Skeletal muscle satellite cell (primary cell): ENCODE results near the gene GMDS.
A peak's percentile ranks its signal among the peaks of the same experiment; 100 is the strongest.

Experiments
- H3K27me3 ChIP-seq: 2 replicates; pipeline ENCODE4 v1.7.0; 2013; ENCODE audit warnings: low read length; ENCODE audit not compliant: control insufficient read depth, insufficient read depth
- H3K36me3 ChIP-seq: 2 replicates; pipeline ENCODE4 v1.7.0; 2013; ENCODE audit warnings: mild to moderate bottlenecking, control low read depth, low read length; ENCODE audit not compliant: insufficient read depth
- H3K4me1 ChIP-seq: 2 replicates; pipeline ENCODE4 v1.7.0; 2013; ENCODE audit warnings: low read length; ENCODE audit not compliant: control insufficient read depth, insufficient read depth
- H3K4me2 ChIP-seq: 2 replicates; pipeline ENCODE4 v1.7.0; 2013; ENCODE audit warnings: mild to moderate bottlenecking, low read length
- H3K4me3 ChIP-seq: 2 replicates; pipeline ENCODE4 v1.7.0; 2013; ENCODE audit warnings: low read length
- H3K9ac ChIP-seq: 2 replicates; pipeline ENCODE4 v1.7.0; 2013; ENCODE audit warnings: mild to moderate bottlenecking, low read depth, low read length, moderate library complexity
- H3K9me3 ChIP-seq: replicated peaks from 2 replicates; pipeline ENCODE4 v1.7.0; 2013; ENCODE audit warnings: mild to moderate bottlenecking, control low read depth, low read length

The GMDS gene

GRCh38 chr6:1841136-1841535 lies 404.3 kb downstream of the GMDS start:
- Histone ChIP-seq H3K9me3 (no peaks in the 10 kb centered on the region), H3K4me1 (no peaks in the 10 kb centered on the region), H3K4me3 (no peak overlapping the region), H3K36me3 (no peaks in the 10 kb centered on the region), H3K27me3 (no peaks in the 10 kb centered on the region), H3K9ac (no peak overlapping the region), H3K4me2 (no peak overlapping the region)

- H3K4me3 ChIP-seq = no peak overlapping the region
- no peaks in the 10 kb centered on the region for H3K9me3 ChIP-seq
- H3K9ac ChIP-seq = no peak overlapping the region
- H3K4me2 ChIP-seq = no peak overlapping the region
- H3K4me1 ChIP-seq = no peaks in the 10 kb centered on the region
- no peaks in the 10 kb centered on the region for H3K36me3 ChIP-seq
- H3K27me3 ChIP-seq = no peaks in the 10 kb centered on the region
Observed at GRCh38 chr6:1840491-1841121, 404.8 kb downstream of the GMDS start.

GRCh38 chr6:1839361-1839760 lies 406.0 kb downstream of the GMDS start:
- Histone ChIP-seq H3K4me2 (no peak overlapping the region), H3K4me1 (no peaks in the 10 kb centered on the region), H3K4me3 (no peak overlapping the region)

GRCh38 chr6:1838604-1839213 lies 406.7 kb downstream of the GMDS start:
- no peaks in the 10 kb centered on the region for H3K9me3 ChIP-seq

More at GRCh38 chr6:1839361-1839760, 406.0 kb downstream of the GMDS start:
- Histone ChIP-seq H3K9me3 (no peaks in the 10 kb centered on the region), H3K27me3 (no peaks in the 10 kb centered on the region), H3K36me3 (no peaks in the 10 kb centered on the region), H3K9ac (no peak overlapping the region)

GRCh38 chr6:1837826-1838225 lies 407.6 kb downstream of the GMDS start:
- no peak overlapping the region for H3K4me3 ChIP-seq
- H3K4me2 ChIP-seq = no peak overlapping the region
- H3K9ac ChIP-seq = no peak overlapping the region
- H3K27me3 ChIP-seq = no peaks in the 10 kb centered on the region
- H3K4me1 ChIP-seq = no peaks in the 10 kb centered on the region
- H3K9me3 ChIP-seq = no peaks in the 10 kb centered on the region
- H3K36me3 ChIP-seq = no peaks in the 10 kb centered on the region

More at GRCh38 chr6:1838604-1839213, 406.7 kb downstream of the GMDS start:
- Histone ChIP-seq H3K4me1 (no peaks in the 10 kb centered on the region), H3K4me3 (no peak overlapping the region), H3K27me3 (no peaks in the 10 kb centered on the region), H3K9ac (no peak overlapping the region), H3K4me2 (no peak overlapping the region), H3K36me3 (no peaks in the 10 kb centered on the region)

GRCh38 chr6:1836690-1837089 lies 408.7 kb downstream of the GMDS start:
- Histone ChIP-seq H3K9ac (no peak overlapping the region), H3K9me3 (no peaks in the 10 kb centered on the region), H3K4me2 (no peak overlapping the region), H3K4me3 (no peak overlapping the region), H3K27me3 (no peaks in the 10 kb centered on the region), H3K36me3 (no peaks in the 10 kb centered on the region), H3K4me1 (no peaks in the 10 kb centered on the region)

GRCh38 chr6:1834646-1835516 lies 410.5 kb downstream of the GMDS start:
- H3K9ac ChIP-seq = no peak overlapping the region
- H3K36me3 ChIP-seq = no peaks in the 10 kb centered on the region
- no peaks in the 10 kb centered on the region for H3K27me3 ChIP-seq
- H3K4me1 ChIP-seq = no peaks in the 10 kb centered on the region
- H3K4me3 ChIP-seq = no peak overlapping the region
- no peaks in the 10 kb centered on the region for H3K9me3 ChIP-seq
- no peak overlapping the region for H3K4me2 ChIP-seq

- no peak overlapping the region for H3K9ac ChIP-seq
- H3K4me2 ChIP-seq = no peak overlapping the region
- H3K4me1 ChIP-seq = no peaks in the 10 kb centered on the region
- H3K9me3 ChIP-seq = no peaks in the 10 kb centered on the region
- no peaks in the 10 kb centered on the region for H3K36me3 ChIP-seq
- no peaks in the 10 kb centered on the region for H3K27me3 ChIP-seq
- H3K4me3 ChIP-seq = no peak overlapping the region
Observed at GRCh38 chr6:1834207-1834606, 411.2 kb downstream of the GMDS start.

GRCh38 chr6:1832844-1833787 lies 412.3 kb downstream of the GMDS start:
- Histone ChIP-seq H3K27me3 (no peaks in the 10 kb centered on the region), H3K9ac (no peak overlapping the region), H3K9me3 (no peaks in the 10 kb centered on the region), H3K36me3 (no peaks in the 10 kb centered on the region), H3K4me3 (no peak overlapping the region), H3K4me1 (no peaks in the 10 kb centered on the region), H3K4me2 (peak overlapping the region; percentile 53)

GRCh38 chr6:1832358-1832757 lies 413.0 kb downstream of the GMDS start:
- no peaks in the 10 kb centered on the region for H3K36me3 ChIP-seq
- H3K9ac ChIP-seq = no peak overlapping the region
- no peaks in the 10 kb centered on the region for H3K27me3 ChIP-seq
- no peak overlapping the region for H3K4me2 ChIP-seq
- no peaks in the 10 kb centered on the region for H3K4me1 ChIP-seq
- H3K4me3 ChIP-seq = no peak overlapping the region
- no peaks in the 10 kb centered on the region for H3K9me3 ChIP-seq
